NT2/D1 (cell line): ENCODE measurements around the gene DIPK1C.

Experiments
- YY1 ChIP-seq: IDR thresholded peaks from 2 replicates; pipeline ENCODE4 v1.6.1; 2011; ENCODE audit not compliant: insufficient read length, insufficient read depth
- ZNF274 ChIP-seq: IDR thresholded peaks from 2 replicates; pipeline ENCODE4 v1.6.1; 2011; ENCODE audit warnings: mild to moderate bottlenecking, low read depth, low read length

DNA sequence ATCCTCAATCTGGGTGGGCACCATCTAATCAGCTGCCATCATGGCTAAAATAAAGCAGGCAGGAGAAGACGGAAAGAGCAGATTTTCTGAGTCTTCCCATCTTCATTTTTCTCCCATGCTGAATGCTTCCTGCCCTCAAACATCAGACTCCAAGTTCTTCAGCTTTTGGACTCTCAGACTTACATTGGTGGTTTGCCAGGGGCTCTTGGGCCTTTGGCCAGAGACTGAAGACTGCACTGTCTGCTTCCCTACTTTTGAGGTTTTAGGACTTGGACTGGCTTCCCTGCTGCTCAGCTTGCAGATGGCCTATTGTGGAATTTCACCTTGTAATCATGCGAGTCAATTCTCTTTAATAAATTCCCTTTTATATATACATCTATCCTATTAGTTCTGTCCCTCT is 36.6 kb downstream of the DIPK1C start:
- TF ChIP-seq ZNF274, result no peak
- TF ChIP-seq YY1, result no peak
